ENCODE data around the gene PNPLA3.
A peak's percentile ranks its signal among the peaks of the same experiment; 100 is the strongest.

The PNPLA3 gene

DNA sequence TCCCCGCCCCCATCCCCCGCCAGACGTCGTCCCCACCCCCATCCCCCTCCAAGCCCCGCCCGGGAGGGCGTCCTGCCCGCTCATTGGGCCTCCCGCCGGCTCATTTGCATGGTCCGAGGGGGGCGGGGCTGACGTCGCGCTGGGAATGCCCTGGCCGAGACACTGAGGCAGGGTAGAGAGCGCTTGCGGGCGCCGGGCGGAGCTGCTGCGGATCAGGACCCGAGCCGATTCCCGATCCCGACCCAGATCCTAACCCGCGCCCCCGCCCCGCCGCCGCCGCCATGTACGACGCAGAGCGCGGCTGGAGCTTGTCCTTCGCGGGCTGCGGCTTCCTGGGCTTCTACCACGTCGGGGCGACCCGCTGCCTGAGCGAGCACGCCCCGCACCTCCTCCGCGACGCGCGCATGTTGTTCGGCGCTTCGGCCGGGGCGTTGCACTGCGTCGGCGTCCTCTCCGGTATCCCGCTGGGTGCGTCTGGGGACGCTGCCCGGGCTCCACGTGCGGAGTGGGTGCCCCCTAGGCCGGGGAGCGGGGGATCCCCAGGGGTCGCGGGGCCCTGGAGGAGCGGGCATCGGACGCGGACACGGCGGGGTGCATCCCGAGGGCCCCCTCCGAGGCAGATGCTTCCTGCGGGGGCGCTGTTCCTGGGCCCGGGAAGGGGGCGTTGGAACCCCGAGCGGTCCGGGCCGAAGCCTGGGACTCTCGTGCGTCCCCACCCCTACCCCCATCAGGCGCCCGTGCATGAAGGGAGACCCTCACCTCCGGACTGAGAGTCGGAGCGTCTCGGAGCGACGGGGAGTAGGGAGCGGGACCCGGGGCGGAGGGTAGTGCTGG, at the start of gene PNPLA3:
Gene PNPLA3, plus strand, starts transcription at position 175 of the 834 bp plus-strand sequence. Its CDS starts 107 bp downstream, at position 282.
- DNase-seq (ENCODE audit: extremely low read depth in 1 of 2, low read depth in 1 of 2) = peak; percentile 43 to 69

- DNase-seq (ENCODE audit: extremely low read depth in 1 of 2, low read depth in 1 of 2) = no peak
These were observed 46.6 kb upstream of the PNPLA3 start for GRCh38 chr22:43876866-43877509.

DNA sequence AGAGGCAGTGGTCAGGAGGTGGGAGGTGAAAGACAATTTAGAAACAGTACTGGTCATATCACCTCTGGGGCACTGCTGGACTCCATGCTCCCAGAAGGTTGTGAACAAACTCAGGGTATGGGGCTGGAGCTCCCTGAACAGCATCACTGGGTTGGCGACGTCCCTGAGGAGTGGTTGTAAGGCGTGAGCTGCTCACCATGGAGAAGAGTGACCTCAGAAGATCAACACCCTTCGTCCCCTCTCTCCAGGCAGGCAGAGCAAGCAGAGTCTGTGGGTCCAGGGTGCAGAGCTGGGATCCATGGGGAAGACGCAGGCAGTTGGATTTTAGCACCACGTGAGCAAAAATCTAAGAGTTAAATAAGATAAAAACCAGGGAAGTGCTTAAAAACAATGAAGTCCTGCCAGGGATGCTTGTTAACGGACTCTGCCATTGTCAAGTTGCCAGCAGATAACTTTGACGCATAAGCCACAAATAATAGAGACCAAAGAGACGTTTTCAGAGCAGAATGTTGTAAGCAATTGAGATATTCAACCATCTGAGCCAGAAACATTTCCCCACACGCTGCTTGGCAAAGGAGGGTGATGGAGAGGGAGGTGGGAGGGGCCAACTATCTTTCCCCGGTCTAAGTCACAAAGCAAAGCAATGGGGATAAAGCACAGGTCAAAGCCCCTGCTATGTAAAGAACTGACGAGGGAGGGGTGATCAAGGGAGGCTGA, 45.4 kb upstream of the PNPLA3 start:
- no peak for DNase-seq (ENCODE audit: extremely low read depth in 1 of 2, low read depth in 1 of 2)

DNA sequence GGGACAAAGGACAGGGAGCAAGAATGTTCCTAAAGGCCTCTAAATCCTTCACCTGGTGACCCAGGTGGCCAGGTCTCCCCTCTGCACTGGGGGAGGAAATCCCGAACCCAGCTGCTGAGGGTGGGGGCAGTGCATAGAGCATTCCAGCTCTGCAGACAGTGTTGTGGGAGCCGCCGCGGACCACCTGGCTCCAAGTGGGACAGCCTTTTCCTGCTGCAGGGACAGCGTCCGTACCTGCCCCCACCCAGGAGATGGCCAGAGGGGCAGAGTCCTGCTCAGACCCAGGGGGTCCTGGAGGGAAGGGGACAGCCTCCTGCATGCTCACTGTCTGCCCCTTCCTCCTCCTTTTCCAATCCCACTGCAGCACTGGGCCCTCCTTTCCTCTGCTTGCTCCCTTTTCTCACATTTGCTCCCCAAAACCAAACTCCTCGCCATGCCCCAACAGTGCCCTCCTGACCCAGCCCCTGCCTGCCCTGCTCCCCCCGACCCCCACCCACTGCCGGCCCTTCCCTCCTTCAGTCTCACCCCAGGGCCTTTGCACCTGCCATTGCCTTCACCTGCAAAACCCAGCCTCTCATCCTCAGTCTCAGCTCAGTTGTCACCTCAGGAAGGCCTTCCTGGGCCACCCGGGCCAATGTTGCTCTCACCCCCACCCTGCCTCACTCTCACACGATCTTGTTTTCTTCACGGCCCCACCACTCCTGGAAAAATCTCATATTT, 44.6 kb upstream of the PNPLA3 start:
- no peak for DNase-seq (ENCODE audit: extremely low read depth in 1 of 2, low read depth in 1 of 2)

DNA sequence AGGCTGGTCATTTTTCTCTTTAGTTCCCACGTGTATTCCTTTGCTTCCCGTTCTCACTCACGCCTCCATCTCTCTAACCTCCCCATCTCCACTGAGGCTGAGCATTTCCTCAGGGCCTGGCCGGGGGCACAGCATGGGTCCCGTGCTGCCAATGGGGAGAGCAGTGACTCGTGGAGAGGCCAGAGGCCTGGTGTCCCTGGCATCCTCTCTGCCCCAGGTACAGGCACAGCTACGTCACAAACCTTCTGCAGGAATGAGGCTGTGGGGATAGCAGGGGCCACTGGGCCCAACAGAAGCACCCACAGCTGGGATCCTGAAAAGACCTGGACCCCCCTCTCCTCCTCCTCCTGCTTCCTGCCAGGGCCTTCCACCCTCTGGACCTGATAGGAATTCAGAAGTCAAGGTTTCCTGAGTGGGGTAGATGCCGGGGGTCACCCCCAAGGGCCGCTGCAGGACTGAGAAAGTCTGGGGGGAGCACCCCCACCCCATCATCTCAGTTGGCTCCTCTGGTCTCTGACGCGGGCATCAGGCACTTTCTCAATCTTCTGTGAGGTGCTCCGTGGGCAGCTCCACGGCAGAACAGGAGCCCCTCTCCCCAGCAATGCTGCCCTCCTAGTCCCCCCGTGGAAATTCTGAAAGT, 43.6 kb upstream of the PNPLA3 start:
- no peak for DNase-seq (ENCODE audit: extremely low read depth in 1 of 2, low read depth in 1 of 2)

DNA sequence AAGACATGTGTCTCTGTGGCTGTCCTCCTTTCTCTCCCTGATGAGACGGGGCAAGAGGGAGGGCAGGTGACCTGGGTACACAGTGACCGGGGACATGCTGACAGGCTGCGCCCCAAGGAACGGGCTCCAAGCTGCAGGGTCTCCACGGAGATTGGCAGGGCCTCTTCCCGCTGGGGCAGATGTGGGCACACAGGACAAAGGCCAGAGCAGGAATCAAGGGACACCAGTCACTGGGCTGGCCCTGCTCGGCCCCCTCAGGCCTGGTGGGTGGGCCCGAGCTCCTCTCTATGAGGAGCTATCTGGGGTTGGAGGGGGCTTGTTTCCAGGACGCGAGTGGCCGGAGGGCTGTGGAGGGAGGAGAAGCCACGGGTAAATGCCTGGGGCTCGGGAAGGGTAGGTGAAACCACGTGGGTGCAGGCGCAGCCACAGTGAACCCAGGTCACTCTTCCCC, 43.0 kb upstream of the PNPLA3 start:
- no peak for DNase-seq (ENCODE audit: extremely low read depth in 1 of 2, low read depth in 1 of 2)

- DNase-seq (ENCODE audit: extremely low read depth in 1 of 2, low read depth in 1 of 2) = no peak
These were observed 42.2 kb upstream of the PNPLA3 start for GRCh38 chr22:43881091-43882061.

DNA sequence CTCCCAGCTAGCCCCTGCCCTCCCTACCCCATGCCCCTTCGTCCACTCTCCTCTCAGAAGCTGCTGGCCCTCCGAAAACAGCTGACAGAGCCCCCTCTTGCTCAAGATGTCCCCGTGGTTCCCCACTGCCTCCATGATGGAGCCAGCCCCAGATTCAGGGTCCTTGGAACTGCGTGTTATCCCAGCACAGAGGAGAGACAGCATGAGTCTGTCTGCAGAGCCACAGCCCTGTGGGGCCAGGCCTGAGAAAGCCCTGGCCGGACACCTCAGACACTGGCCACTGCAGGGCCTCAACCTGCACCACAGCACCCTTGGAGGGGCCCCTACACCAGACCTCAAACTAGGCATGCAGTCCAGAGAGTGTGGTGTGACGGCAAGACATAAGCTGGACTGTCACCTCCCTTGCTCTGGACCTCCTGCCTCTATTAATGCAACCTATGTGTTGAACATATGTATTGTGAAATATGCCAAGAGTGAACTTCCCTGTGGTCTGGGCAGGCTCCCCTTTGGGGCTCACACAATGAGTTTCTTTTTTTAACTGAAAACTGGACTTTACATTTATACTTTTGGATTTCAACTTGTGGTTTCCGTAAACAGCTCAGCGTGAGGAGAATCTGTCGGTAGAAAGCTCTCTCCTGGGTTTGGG, 41.4 kb upstream of the PNPLA3 start:
- no peak for DNase-seq (ENCODE audit: extremely low read depth in 1 of 2, low read depth in 1 of 2)

DNA sequence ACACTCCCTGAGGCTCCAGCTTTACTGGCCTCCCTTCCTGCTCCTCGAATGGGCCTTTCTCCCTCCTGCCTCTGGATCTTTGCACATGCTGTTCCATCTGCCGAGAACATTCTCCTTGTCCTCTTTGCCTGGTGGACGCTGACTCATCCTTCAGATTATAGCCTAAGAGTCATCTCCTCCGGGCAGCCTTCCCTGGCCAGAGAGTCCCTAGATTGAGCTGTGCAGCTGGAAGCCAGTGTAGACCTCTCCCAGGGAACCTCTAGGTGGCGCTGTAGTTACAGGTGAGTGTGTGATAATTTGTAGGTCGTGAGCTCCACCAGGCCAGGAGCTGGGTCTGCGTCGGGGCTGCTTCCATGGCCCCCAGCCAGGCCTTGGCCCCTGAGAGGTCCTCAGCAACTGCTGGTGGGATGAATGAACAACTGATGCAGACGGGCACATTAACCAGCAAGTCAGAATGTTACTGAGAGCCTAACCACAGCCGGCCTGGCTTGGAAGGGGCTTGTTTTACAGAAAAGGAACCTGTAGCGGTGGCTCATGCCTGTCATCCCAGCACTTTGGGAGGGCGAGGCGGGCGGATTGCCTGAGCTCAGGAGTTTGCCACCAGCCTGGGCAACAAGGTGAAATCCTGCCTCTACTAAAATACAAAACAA, 40.5 kb upstream of the PNPLA3 start:
- DNase-seq (ENCODE audit: extremely low read depth in 1 of 2, low read depth in 1 of 2) = peak; percentile 6 to 25

DNA sequence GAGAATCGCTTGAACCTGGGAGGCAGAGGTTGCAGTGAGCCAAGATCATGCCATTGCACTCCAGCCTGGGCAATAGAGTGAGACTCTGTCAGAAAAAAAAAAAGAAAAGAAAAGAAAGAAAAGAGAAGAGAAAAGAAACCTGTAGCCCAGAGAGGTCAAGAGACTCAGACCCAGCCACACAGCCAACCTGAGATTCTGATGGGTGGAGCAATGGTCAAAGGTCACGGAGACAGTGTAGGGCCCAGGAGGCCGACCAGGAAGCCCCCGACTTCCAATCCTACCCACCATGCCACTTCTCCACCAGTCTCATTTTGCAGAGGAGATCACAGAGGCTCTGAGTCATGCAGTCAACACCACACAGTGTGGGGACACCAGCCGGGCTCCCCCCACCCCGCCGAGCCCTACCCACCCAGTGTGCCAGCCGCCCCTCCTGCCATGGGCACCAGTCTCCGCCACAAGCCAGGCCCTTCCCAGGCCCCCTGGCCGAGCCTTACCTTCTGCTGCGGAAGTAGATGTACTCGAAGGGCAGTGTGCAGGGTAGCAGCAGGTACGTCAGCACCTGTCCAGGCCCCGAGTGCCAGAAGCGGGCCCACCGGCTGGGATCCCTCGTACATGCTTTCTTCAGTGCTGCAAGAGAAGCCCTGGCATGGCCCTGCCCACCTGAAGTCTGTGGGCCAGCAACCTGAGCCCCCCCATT, 39.7 kb upstream of the PNPLA3 start:
- no peak for DNase-seq (ENCODE audit: extremely low read depth in 1 of 2, low read depth in 1 of 2)

DNA sequence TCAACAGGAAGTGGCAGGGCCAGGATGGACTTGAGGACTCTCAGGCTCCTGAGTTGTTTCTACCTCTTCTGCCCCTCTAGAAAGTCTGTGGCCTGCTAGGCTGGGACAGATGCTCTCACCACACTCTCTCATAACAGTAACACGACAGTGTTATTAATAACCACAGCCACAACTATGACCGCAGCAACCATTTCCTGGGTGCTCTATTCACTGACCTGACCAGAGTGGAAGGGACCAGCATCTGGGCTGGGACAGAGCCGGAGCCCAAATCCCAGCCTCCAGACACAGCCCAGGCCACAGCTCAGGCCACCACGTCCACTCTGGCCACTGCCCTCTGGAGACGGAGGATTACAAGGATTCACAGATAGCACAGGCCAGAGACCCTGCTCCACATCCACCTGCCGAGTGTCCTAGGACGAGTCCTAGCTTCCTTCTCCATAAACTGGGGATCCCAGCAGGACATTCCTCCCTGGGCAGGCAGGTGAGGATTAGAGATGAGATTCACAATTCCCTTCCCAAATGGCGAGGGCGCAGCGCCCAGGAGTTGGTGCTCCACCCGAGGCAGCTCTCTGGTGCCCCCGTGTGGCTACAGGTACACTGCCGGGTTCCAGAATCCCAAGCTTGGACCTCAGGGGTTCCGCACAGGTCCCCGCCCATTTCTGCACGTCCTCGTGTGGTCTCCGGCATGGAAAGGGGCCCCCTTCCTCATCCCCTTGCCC, 38.8 kb upstream of the PNPLA3 start:
- peak; percentile 8 to 22 for DNase-seq (ENCODE audit: extremely low read depth in 1 of 2, low read depth in 1 of 2)

DNA sequence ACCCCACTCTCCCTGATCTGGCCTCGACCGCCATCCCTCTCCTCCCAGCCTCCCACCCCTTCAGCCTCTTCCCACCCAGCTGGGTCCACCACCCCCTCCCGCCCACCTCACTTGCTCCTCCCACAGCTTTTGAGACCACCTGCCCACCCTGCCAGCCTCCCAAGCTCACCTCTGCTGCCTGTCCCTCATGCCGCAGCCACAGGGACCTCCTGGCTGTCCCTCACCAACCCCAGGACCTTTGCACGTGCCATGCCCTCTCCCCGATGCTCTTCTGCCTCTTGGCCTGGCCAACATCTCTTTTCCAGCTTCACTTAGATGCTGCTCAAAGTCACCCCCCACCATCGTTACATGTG, 38.3 kb upstream of the PNPLA3 start:
- no peak for DNase-seq (ENCODE audit: extremely low read depth in 1 of 2, low read depth in 1 of 2)

DNA sequence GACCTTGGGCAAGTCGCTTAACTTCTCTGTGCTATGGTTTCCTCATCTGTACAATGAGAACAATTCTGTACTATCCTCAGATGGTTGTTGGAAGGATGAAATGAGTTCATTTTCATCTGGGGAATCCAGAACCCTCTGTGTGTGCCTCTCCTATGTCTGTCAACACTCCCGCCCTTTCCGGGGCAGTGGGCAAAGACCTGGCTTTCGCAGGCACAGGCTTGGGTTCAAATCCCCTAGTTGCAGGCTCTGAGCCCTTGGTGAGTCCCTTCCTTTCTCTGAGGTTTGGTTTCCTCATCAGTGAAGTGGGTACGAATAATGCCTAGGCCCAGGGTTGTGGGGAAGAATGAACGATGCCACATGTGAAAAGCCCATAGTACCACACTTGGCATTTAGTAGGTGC, 37.8 kb upstream of the PNPLA3 start:
- DNase-seq (ENCODE audit: extremely low read depth in 1 of 2, low read depth in 1 of 2) = no peak

DNA sequence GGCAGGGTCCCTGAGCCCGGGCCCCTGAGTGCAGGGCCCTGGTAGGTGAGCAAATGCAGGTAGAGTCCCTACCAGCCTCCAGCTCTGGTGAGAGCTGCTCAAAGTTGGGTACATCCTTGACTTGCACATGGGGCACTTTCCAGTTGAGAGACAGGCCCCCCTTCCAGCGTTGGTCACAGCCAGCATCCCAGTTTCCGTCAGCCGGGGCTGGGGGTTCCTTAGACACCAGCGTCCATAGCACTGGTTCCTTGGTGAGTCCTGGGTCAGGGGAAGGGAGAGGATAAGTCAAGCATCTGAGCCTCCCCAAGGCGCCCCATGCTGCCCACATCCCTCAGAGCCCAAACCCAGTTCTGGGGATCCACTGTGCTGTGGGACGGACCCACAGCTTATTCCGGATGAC, 37.4 kb upstream of the PNPLA3 start:
- DNase-seq (ENCODE audit: extremely low read depth in 1 of 2, low read depth in 1 of 2) = no peak

GRCh38 chr22:43887391-43887790, 36.2 kb upstream of the PNPLA3 start:
- no peak for DNase-seq (ENCODE audit: extremely low read depth in 1 of 2, low read depth in 1 of 2)

GRCh38 chr22:43888740-43889139, 34.9 kb upstream of the PNPLA3 start:
- DNase-seq (ENCODE audit: extremely low read depth in 1 of 2, low read depth in 1 of 2) = no peak

DNA sequence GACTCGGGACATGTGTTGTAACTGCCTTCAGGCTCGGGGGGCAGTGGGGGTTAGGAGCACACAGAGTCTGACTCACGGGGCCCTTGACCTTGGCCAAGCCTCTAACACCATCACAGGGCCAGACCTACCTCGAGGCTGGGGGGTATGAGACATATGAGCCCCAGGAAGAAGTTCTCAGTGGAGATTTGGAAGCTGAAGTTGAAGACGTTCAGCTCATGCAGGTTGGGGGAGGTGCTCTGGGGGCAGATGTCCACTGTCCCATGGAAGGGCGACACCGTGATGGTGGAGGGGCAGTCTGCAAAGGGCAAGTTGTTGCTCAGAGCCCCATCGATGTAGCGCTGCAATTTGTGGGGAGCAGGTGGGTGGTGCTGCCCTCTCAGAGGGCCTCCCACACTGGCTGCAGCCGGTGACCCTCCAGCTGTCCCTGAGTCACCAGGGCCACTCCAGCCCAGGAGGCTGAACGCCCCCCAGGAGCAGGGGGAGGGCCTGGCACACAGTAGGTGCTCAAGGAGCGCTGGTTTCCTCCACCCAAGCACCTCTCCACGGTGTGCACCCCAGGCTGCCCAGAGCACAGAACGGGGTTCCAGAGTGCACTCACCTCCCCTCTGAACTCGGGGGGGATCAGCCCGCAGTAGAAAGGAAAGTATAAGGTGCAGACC, 34.3 kb upstream of the PNPLA3 start:
- no peak for DNase-seq (ENCODE audit: extremely low read depth in 1 of 2, low read depth in 1 of 2)
